Measurements from ENCODE around the gene FAM162A.
"Not testable (repeated sequence)": the region's sequence is repeated elsewhere in the genome, so short reads cannot be mapped to it uniquely, and the experiment has no call there.

DNA sequence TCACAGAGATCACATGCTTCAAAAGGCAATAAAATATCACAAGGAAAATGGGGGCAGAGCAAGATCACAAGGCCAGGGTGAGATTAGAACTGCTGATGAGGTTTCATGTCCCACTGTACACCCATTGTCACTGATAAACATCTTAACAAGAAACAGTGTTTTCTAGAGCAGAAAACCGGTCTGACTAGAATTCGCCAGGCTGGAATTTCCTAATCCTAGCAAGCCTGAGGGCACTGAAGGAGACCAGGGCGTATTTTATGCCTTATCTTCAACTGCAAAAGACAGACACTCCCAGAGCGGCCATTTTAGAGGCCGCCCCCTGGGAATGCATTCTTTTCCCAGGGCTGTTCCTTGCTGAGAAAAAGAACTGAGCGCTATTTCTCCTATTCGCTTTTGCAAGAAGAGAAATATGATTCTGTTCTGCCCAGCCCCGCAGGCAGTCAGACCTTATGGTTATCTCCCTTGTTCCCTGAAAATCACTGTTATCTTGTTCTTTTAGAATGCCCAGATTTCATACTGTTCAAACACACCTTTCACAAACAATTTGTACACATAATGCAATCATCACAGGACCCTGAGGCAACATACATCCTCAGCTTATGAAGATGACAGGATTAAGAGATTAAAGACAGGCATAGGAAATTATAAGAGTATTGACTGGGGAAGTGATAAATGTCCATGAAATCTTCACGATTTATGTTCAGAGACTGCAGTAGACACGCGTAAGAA, 59.9 kb downstream of the FAM162A start:
- not testable (repeated sequence) for TF ChIP-seq CTCF, EP300, POLR2A (IDR thresholded peaks at IDR 0.05)
